ENCODE data around the gene ZNF488.
"Not testable (repeated sequence)": the region's sequence is repeated elsewhere in the genome, so short reads cannot be mapped to it uniquely, and the experiment has no call there.

ZNF488 gene

GRCh38 chr10:47402641-47403301, 18.7 kb upstream of the ZNF488 start:
- Histone ChIP-seq H3K27ac (ENCODE audit: low read depth, low read length) (no peak overlapping the region), H3K9me3 (ENCODE audit: control insufficient read depth in 1 of 2, low read length in 2 of 2) (no peaks in the 10 kb centered on the region), H3K36me3 (ENCODE audit: control insufficient read depth in 1 of 2, insufficient read depth in 2 of 2, low read length in 2 of 2) (no peaks in the 10 kb centered on the region), H3K27me3 (ENCODE audit: control insufficient read depth in 1 of 2, insufficient read depth in 2 of 2, low read length in 2 of 2) (no peaks in the 10 kb centered on the region), H3K4me3 (ENCODE audit: low read depth in 1 of 2, low read length in 2 of 2) (no peak overlapping the region), H3K9ac (ENCODE audit: low read depth in 1 of 2, low read length in 2 of 2) (no peak overlapping the region), H3K4me1 (ENCODE audit: control insufficient read depth in 1 of 2, insufficient read depth in 2 of 2, low read length in 2 of 2) (peaks cover 17 to 23% of the 10 kb centered on the region in 2 donors)

DNA sequence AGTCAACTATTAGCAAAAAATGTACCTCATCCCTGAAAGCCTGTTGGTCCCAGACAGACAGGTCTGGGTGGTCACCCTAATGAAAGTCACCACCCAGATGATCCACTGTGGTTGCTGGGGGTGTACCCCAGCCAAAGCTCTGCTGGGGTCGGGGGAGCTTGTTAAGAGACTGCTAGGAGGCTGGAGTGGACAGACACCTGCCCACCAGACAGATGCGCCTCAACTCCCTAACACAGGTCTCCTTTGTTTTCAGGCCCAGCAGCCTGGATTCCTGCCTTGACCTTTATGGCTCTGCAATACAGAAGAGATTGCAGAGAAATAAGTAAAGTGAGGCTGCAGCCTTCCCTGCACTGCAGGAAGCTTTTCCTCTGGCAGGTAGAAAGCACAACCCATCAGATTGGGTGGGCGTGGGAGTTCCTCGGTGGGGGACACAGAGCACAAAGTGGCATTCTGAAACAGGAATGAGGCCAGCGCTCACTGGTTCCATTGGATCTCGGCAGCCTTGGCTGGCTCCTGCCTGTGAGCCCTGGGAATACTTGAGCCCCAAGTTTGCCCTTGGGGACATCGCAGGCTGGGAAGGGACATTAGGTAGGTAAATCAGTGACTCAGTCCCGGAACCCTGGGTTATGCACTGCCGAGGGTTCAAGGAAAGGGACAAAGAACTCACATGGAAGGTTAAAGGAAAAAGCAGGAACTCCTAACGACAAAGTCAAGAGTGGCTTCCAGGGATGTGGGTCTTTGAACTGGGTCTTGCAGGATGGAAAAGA, 18.0 kb upstream of the ZNF488 start:
- Histone ChIP-seq H3K27me3 (ENCODE audit: control insufficient read depth in 1 of 2, insufficient read depth in 2 of 2, low read length in 2 of 2) (no peaks in the 10 kb centered on the region), H3K9ac (ENCODE audit: low read depth in 1 of 2, low read length in 2 of 2) (no peak overlapping the region), H3K4me1 (ENCODE audit: control insufficient read depth in 1 of 2, insufficient read depth in 2 of 2, low read length in 2 of 2) (peaks cover 10 to 17% of the 10 kb centered on the region in 2 donors), H3K27ac (ENCODE audit: low read depth, low read length) (no peak overlapping the region), H3K4me3 (ENCODE audit: low read depth in 1 of 2, low read length in 2 of 2) (no peak overlapping the region), H3K36me3 (ENCODE audit: control insufficient read depth in 1 of 2, insufficient read depth in 2 of 2, low read length in 2 of 2) (no peaks in the 10 kb centered on the region), H3K9me3 (ENCODE audit: control insufficient read depth in 1 of 2, low read length in 2 of 2) (no peaks in the 10 kb centered on the region)

GRCh38 chr10:47401210-47401609, 17.1 kb upstream of the ZNF488 start:
- no peak overlapping the region for H3K9ac ChIP-seq (ENCODE audit: low read depth in 1 of 2, low read length in 2 of 2)
- peaks cover 5 to 11% of the 10 kb centered on the region in 2 donors for H3K4me1 ChIP-seq (ENCODE audit: control insufficient read depth in 1 of 2, insufficient read depth in 2 of 2, low read length in 2 of 2)
- H3K9me3 ChIP-seq (ENCODE audit: control insufficient read depth in 1 of 2, low read length in 2 of 2): no peaks in the 10 kb centered on the region
- H3K27ac ChIP-seq (ENCODE audit: low read depth, low read length): no peak overlapping the region
- H3K36me3 ChIP-seq (ENCODE audit: control insufficient read depth in 1 of 2, insufficient read depth in 2 of 2, low read length in 2 of 2): no peaks in the 10 kb centered on the region
- no peak overlapping the region for H3K4me3 ChIP-seq (ENCODE audit: low read depth in 1 of 2, low read length in 2 of 2)
- H3K27me3 ChIP-seq (ENCODE audit: control insufficient read depth in 1 of 2, insufficient read depth in 2 of 2, low read length in 2 of 2): no peaks in the 10 kb centered on the region

DNA sequence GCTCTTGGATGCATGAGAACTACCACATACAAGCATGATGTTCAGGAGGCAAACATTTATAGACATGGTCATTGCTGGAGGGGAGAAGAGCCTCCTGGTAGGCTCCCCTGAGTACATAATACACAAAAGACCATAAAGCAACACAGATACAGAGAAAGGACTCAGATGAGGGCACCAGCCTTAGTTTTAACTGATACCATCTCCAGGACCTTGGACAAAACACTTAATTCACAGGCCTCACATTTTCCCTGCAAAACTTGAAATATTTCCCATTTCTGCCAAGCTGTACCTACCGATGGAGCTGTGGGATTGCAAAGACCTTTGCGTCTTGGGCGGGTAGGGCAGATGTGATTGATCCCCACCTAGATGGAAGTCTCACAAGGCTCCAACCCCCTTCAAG, 16.7 kb upstream of the ZNF488 start:
- Histone ChIP-seq H3K4me3 (ENCODE audit: low read depth in 1 of 2, low read length in 2 of 2) (no peak overlapping the region), H3K27ac (ENCODE audit: low read depth, low read length) (no peak overlapping the region), H3K9ac (ENCODE audit: low read depth in 1 of 2, low read length in 2 of 2) (no peak overlapping the region), H3K9me3 (ENCODE audit: control insufficient read depth in 1 of 2, low read length in 2 of 2) (no peaks in the 10 kb centered on the region), H3K27me3 (ENCODE audit: control insufficient read depth in 1 of 2, insufficient read depth in 2 of 2, low read length in 2 of 2) (no peaks in the 10 kb centered on the region), H3K4me1 (ENCODE audit: control insufficient read depth in 1 of 2, insufficient read depth in 2 of 2, low read length in 2 of 2) (peaks cover 1 to 8% of the 10 kb centered on the region in 2 donors), H3K36me3 (ENCODE audit: control insufficient read depth in 1 of 2, insufficient read depth in 2 of 2, low read length in 2 of 2) (no peaks in the 10 kb centered on the region)

- H3K4me1 ChIP-seq (ENCODE audit: control insufficient read depth in 1 of 2, insufficient read depth in 2 of 2, low read length in 2 of 2): peaks cover 0 to 8% of the 10 kb centered on the region in 2 donors
- no peaks in the 10 kb centered on the region for H3K9me3 ChIP-seq (ENCODE audit: control insufficient read depth in 1 of 2, low read length in 2 of 2)
- no peak overlapping the region for H3K9ac ChIP-seq (ENCODE audit: low read depth in 1 of 2, low read length in 2 of 2)
- H3K4me3 ChIP-seq (ENCODE audit: low read depth in 1 of 2, low read length in 2 of 2): no peak overlapping the region
- H3K27ac ChIP-seq (ENCODE audit: low read depth, low read length): no peak overlapping the region
- H3K27me3 ChIP-seq (ENCODE audit: control insufficient read depth in 1 of 2, insufficient read depth in 2 of 2, low read length in 2 of 2): no peaks in the 10 kb centered on the region
- H3K36me3 ChIP-seq (ENCODE audit: control insufficient read depth in 1 of 2, insufficient read depth in 2 of 2, low read length in 2 of 2): no peaks in the 10 kb centered on the region
These were observed 16.2 kb upstream of the ZNF488 start for GRCh38 chr10:47400251-47400650.

DNA sequence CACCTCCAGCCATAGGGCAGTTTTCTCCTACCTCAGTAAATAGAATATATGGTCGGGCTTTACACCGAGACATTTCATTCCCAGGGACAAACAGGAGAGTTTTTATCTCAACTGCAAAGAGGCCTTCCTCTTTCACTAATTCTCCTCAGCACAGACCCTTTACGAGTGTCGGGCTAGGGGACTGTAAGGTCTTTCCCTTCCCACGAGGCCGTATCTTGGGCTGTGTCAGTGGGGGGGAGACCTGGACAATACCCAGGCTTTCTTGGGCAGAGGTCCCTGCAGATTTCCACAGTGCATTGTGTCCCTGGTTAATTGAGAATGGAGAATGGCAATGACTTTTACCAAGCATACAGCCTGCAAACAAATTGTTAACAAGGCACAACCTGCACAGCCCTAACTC, 13.2 kb upstream of the ZNF488 start:
- Histone ChIP-seq H3K4me1 (ENCODE audit: control insufficient read depth in 1 of 2, insufficient read depth in 2 of 2, low read length in 2 of 2) (no peaks in the 10 kb centered on the region), H3K9me3 (ENCODE audit: control insufficient read depth in 1 of 2, low read length in 2 of 2) (no peaks in the 10 kb centered on the region), H3K9ac (ENCODE audit: low read depth in 1 of 2, low read length in 2 of 2) (no peak overlapping the region), H3K27me3 (ENCODE audit: control insufficient read depth in 1 of 2, insufficient read depth in 2 of 2, low read length in 2 of 2) (no peaks in the 10 kb centered on the region), H3K4me3 (ENCODE audit: low read depth in 1 of 2, low read length in 2 of 2) (no peak overlapping the region), H3K36me3 (ENCODE audit: control insufficient read depth in 1 of 2, insufficient read depth in 2 of 2, low read length in 2 of 2) (no peaks in the 10 kb centered on the region), H3K27ac (ENCODE audit: low read depth, low read length) (no peak overlapping the region)

DNA sequence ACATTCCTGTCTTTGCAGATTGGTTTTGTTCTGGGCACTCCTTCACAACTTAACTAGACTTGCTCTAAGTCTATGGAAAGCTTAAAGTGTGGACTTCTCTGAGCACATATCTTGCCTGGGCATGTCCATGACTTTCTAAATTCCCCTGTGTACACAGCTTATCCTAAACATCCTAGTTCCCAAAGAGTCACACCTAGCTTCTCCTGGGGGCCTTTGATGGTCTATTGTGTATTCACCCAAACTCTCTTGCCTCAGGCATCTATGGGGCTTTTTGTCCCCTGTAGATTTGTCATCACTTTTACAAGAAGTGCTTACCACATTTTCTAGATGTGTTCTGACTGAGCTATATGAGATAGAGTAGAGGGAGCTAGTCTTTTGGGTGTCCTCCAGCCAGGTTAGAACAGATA, 12.2 kb upstream of the ZNF488 start:
- no peaks in the 10 kb centered on the region for H3K27me3 ChIP-seq (ENCODE audit: control insufficient read depth in 1 of 2, insufficient read depth in 2 of 2, low read length in 2 of 2)
- H3K36me3 ChIP-seq (ENCODE audit: control insufficient read depth in 1 of 2, insufficient read depth in 2 of 2, low read length in 2 of 2): no peaks in the 10 kb centered on the region
- no peak overlapping the region for H3K4me3 ChIP-seq (ENCODE audit: low read depth in 1 of 2, low read length in 2 of 2)
- no peaks in the 10 kb centered on the region for H3K9me3 ChIP-seq (ENCODE audit: control insufficient read depth in 1 of 2, low read length in 2 of 2)
- H3K9ac ChIP-seq (ENCODE audit: low read depth in 1 of 2, low read length in 2 of 2): no peak overlapping the region
- H3K27ac ChIP-seq (ENCODE audit: low read depth, low read length): no peak overlapping the region
- no peaks in the 10 kb centered on the region for H3K4me1 ChIP-seq (ENCODE audit: control insufficient read depth in 1 of 2, insufficient read depth in 2 of 2, low read length in 2 of 2)

- H3K27me3 ChIP-seq (ENCODE audit: control insufficient read depth in 1 of 2, insufficient read depth in 2 of 2, low read length in 2 of 2): no peaks in the 10 kb centered on the region
These were observed 5.5 kb upstream of the ZNF488 start for GRCh38 chr10:47389619-47390018.

DNA sequence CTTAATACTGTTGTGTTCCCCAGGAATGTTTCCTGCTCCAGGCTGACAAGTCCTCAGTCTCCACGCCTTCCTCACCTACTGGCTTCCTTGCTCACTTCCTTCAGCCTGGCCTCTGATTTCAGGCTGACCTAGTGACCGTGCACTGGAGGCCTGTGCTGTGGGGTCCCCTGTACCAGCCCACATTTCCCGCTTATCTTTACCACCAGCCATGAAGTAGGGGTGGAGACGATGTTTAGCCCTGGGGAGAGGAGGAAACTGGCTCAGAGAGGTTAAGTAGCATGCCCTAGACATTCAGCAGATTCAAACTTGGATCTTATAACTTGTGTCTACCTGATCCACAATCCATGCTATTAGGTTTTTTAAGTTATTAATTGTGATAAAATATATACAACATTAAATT, 4.8 kb upstream of the ZNF488 start:
- Histone ChIP-seq H3K4me1 (ENCODE audit: control insufficient read depth in 1 of 2, insufficient read depth in 2 of 2, low read length in 2 of 2) (peaks cover 5 to 10% of the 10 kb centered on the region in 2 donors), H3K4me3 (ENCODE audit: low read depth in 1 of 2, low read length in 2 of 2) (no peak overlapping the region), H3K27ac (ENCODE audit: low read depth, low read length) (no peak overlapping the region), H3K27me3 (ENCODE audit: control insufficient read depth in 1 of 2, insufficient read depth in 2 of 2, low read length in 2 of 2) (no peaks in the 10 kb centered on the region), H3K36me3 (ENCODE audit: control insufficient read depth in 1 of 2, insufficient read depth in 2 of 2, low read length in 2 of 2) (no peaks in the 10 kb centered on the region), H3K9me3 (ENCODE audit: control insufficient read depth in 1 of 2, low read length in 2 of 2) (no peaks in the 10 kb centered on the region), H3K9ac (ENCODE audit: low read depth in 1 of 2, low read length in 2 of 2) (no peak overlapping the region)

More at GRCh38 chr10:47389619-47390018, 5.5 kb upstream of the ZNF488 start:
- peaks cover 5 to 10% of the 10 kb centered on the region in 2 donors for H3K4me1 ChIP-seq (ENCODE audit: control insufficient read depth in 1 of 2, insufficient read depth in 2 of 2, low read length in 2 of 2)
- H3K9me3 ChIP-seq (ENCODE audit: control insufficient read depth in 1 of 2, low read length in 2 of 2): no peaks in the 10 kb centered on the region
- no peaks in the 10 kb centered on the region for H3K36me3 ChIP-seq (ENCODE audit: control insufficient read depth in 1 of 2, insufficient read depth in 2 of 2, low read length in 2 of 2)
- H3K27ac ChIP-seq (ENCODE audit: low read depth, low read length): no peak overlapping the region
- H3K9ac ChIP-seq (ENCODE audit: low read depth in 1 of 2, low read length in 2 of 2): no peak overlapping the region
- no peak overlapping the region for H3K4me3 ChIP-seq (ENCODE audit: low read depth in 1 of 2, low read length in 2 of 2)

DNA sequence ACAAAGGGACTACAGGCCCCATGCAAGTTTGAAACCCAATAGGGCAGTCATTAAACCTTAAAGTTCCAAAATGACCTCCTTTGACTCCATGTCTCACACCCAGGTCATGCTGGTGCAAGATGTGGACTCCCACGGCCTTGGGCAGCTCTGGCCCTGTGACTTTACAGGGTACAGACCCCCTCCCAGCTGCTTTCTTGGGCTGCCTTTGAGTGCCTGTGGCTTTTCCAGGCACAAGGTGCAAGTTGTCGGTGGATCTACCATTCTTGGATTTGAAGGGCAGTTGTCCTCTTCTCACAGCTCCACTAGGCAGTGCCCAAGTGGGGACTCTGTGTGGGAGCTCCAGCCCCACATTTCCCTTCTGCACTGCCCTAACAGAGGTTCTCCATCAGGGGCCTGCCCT, 2.0 kb upstream of the ZNF488 start:
- H3K9me3 ChIP-seq (ENCODE audit: control insufficient read depth in 1 of 2, low read length in 2 of 2); H3K27me3 ChIP-seq (ENCODE audit: control insufficient read depth in 1 of 2, insufficient read depth in 2 of 2, low read length in 2 of 2); H3K36me3 ChIP-seq (ENCODE audit: control insufficient read depth in 1 of 2, insufficient read depth in 2 of 2, low read length in 2 of 2); H3K4me3 ChIP-seq (ENCODE audit: low read depth in 1 of 2, low read length in 2 of 2); H3K9ac ChIP-seq (ENCODE audit: low read depth in 1 of 2, low read length in 2 of 2); H3K27ac ChIP-seq (ENCODE audit: low read depth, low read length): not testable (repeated sequence)
- peaks cover 21% of the 10 kb centered on the region in 2 donors for H3K4me1 ChIP-seq (ENCODE audit: control insufficient read depth in 1 of 2, insufficient read depth in 2 of 2, low read length in 2 of 2)

Measured in duodenal mucosa (tissue), 2 donors.